NB4 (cell line): ENCODE measurements around the gene TRAPPC3L.

ENCODE experiments used
- MYC ChIP-seq: IDR thresholded peaks from 2 replicates; pipeline ENCODE4 v1.6.1; 2011; ENCODE audit warnings: low read depth, low read length
- POLR2A ChIP-seq: IDR thresholded peaks from 2 replicates; pipeline ENCODE4 v1.6.1; 2011; ENCODE audit warnings: mild to moderate bottlenecking; ENCODE audit not compliant: insufficient read length; ENCODE audit errors: extremely low read depth
- TF ChIP-seq, protein P1 (sequence below): IDR thresholded peaks from one replicate; pipeline ENCODE4 v1.5.1; 2012; ENCODE audit warnings: low read depth, low read length
- TF ChIP-seq, protein P2 (sequence below): IDR thresholded peaks from 2 replicates; pipeline ENCODE4 v1.6.1; 2011; ENCODE audit warnings: low read depth, low read length

DNA sequence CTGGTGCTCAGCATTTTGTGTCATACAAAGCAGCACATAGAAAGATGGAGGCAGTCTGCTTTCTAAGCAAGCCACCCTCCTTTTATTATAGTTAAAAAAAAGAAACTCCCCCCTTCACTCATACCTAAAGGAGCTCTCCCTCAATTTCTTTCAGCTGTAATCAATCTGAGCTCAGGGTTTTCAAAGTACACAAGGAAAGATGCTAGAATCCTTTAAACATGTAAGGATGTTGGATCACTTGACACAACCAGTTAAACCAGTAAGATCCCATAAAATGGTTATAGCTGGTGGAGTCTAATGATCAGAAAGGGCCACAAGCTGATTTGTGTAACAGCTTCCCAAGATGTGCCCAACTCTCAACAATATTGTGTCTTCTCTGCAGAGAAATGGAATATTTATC lies 8.0 kb upstream of the TRAPPC3L start, which contains the start of gene CALHM4:
- no peak for TF ChIP-seq POLR2A
- TF ChIP-seq, protein P1, sequence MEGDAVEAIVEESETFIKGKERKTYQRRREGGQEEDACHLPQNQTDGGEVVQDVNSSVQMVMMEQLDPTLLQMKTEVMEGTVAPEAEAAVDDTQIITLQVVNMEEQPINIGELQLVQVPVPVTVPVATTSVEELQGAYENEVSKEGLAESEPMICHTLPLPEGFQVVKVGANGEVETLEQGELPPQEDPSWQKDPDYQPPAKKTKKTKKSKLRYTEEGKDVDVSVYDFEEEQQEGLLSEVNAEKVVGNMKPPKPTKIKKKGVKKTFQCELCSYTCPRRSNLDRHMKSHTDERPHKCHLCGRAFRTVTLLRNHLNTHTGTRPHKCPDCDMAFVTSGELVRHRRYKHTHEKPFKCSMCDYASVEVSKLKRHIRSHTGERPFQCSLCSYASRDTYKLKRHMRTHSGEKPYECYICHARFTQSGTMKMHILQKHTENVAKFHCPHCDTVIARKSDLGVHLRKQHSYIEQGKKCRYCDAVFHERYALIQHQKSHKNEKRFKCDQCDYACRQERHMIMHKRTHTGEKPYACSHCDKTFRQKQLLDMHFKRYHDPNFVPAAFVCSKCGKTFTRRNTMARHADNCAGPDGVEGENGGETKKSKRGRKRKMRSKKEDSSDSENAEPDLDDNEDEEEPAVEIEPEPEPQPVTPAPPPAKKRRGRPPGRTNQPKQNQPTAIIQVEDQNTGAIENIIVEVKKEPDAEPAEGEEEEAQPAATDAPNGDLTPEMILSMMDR, result no peak
- no peak for TF ChIP-seq MYC
- TF ChIP-seq, protein P2, sequence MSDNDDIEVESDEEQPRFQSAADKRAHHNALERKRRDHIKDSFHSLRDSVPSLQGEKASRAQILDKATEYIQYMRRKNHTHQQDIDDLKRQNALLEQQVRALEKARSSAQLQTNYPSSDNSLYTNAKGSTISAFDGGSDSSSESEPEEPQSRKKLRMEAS, result no peak
